WTC11 (cell line): Measurements from ENCODE around the gene EPC1. TPM values are rescaled to one million over a fixed set of nuclear protein-coding genes. Genes with fewer than 3 reads are reported as not detected.

ENCODE experiments used
- ATAC-seq: fragments of 200-7000 bp; cut with Tn5 transposase; 2 replicates; pipeline ENCODE4 v1.10.0; 2021; ENCODE audit warnings: mild to moderate bottlenecking, moderate library complexity
- CTCF ChIA-PET: fragments of 300-600 bp; sonication (Branson Sonifier 250); formaldehyde crosslinking; loops from one replicate; lab custom pipeline; 2021; ENCODE audit warnings: antibody characterized with exemption; lab: Charles Lee
- POLR2A ChIA-PET: fragments of 350-600 bp; sonication (Branson Sonifier 250); formaldehyde crosslinking; loops from one replicate; lab custom pipeline; 2021; ENCODE audit warnings: antibody characterized with exemption; lab: Charles Lee
- DNase-seq: peaks from one replicate; pipeline ENCODE4 v3.0.0; 2021; ENCODE audit warnings: low spot score
- H3K27ac Mint-ChIP-seq: 2 replicates; pipeline ENCODE4 v1.8.0; 2021; ENCODE audit warnings: mixed read lengths
- H3K27me3 Mint-ChIP-seq: 2 replicates; pipeline ENCODE4 v1.8.0; 2021; ENCODE audit warnings: low read depth, mild to moderate bottlenecking, moderate library complexity, mixed read lengths
- H3K36me3 Mint-ChIP-seq: 2 replicates; pipeline ENCODE4 v1.8.0; 2021; ENCODE audit warnings: mixed read lengths
- H3K4me1 Mint-ChIP-seq: 2 replicates; pipeline ENCODE4 v1.8.0; 2022; ENCODE audit warnings: mixed read lengths
- H3K4me3 Mint-ChIP-seq: 2 replicates; pipeline ENCODE4 v1.8.0; 2021; ENCODE audit warnings: mild to moderate bottlenecking, moderate library complexity, mixed read lengths
- H3K9me3 Mint-ChIP-seq: 2 replicates; pipeline ENCODE4 v1.8.0; 2021; ENCODE audit warnings: mixed read lengths
- CBFB ChIP-seq: sonication (generic); formaldehyde crosslinking; IDR thresholded peaks from 2 replicates; pipeline ENCODE4 v1.8.1; 2022; ENCODE audit warnings: mild to moderate bottlenecking, low read depth, missing genetic modification reagents
- CDX4 ChIP-seq: fragments of 250-450 bp; sonication (Bioruptor Pico); IDR thresholded peaks from 2 replicates; pipeline ENCODE4 v1.9.0; 2021; ENCODE audit warnings: moderate library complexity, mild to moderate bottlenecking, inconsistent platforms, borderline replicate concordance
- CREB1 ChIP-seq: sonication (generic); formaldehyde crosslinking; IDR thresholded peaks from 2 replicates; pipeline ENCODE4 v1.8.0; 2023; ENCODE audit warnings: mild to moderate bottlenecking, missing genetic modification reagents
- CTCF ChIP-seq: fragments of 200-600 bp; IDR thresholded peaks from 2 replicates; pipeline ENCODE4 v1.8.0; 2022; ENCODE audit warnings: antibody characterized with exemption
- ELF4 ChIP-seq: sonication (generic); formaldehyde crosslinking; IDR thresholded peaks from 2 replicates; pipeline ENCODE4 v1.8.1; 2022; ENCODE audit warnings: low read depth, mild to moderate bottlenecking, moderate library complexity, missing genetic modification reagents
- ESRRA ChIP-seq: sonication (generic); formaldehyde crosslinking; IDR thresholded peaks from 2 replicates; pipeline ENCODE4 v1.8.1; 2022; ENCODE audit warnings: mild to moderate bottlenecking, missing genetic modification reagents, borderline replicate concordance
- ETV6 ChIP-seq: sonication (generic); formaldehyde crosslinking; IDR thresholded peaks from 2 replicates; pipeline ENCODE4 v1.8.1; 2022; ENCODE audit warnings: mild to moderate bottlenecking, missing genetic modification reagents
- GABPB1 ChIP-seq: sonication (generic); formaldehyde crosslinking; IDR thresholded peaks from 2 replicates; pipeline ENCODE4 v1.8.1; 2023; ENCODE audit warnings: mild to moderate bottlenecking, missing genetic modification reagents
- GTF2I ChIP-seq: fragments of 250-450 bp; sonication (Bioruptor Pico); conservative IDR thresholded peaks from 2 replicates; pipeline ENCODE4 v1.4.0; 2021; ENCODE audit warnings: mild to moderate bottlenecking
- HMGA2 ChIP-seq: fragments of 250-450 bp; sonication (Bioruptor Pico); IDR thresholded peaks from 2 replicates; pipeline ENCODE4 v1.4.0; 2021; ENCODE audit warnings: mild to moderate bottlenecking, moderate library complexity
- HMGXB4 ChIP-seq: sonication (generic); formaldehyde crosslinking; IDR thresholded peaks from 2 replicates; pipeline ENCODE4 v1.8.1; 2023; ENCODE audit warnings: mild to moderate bottlenecking, moderate library complexity, missing genetic modification reagents
- IRF2 ChIP-seq: sonication (generic); formaldehyde crosslinking; IDR thresholded peaks from 2 replicates; pipeline ENCODE4 v1.8.0; 2022; ENCODE audit warnings: low read depth, missing genetic modification reagents, borderline replicate concordance
- MLX ChIP-seq: sonication (generic); formaldehyde crosslinking; IDR thresholded peaks from 2 replicates; pipeline ENCODE4 v1.8.1; 2023; ENCODE audit warnings: mild to moderate bottlenecking, missing genetic modification reagents, moderate library complexity
- NR1H2 ChIP-seq: sonication (generic); formaldehyde crosslinking; IDR thresholded peaks from 2 replicates; pipeline ENCODE4 v1.9.0; 2021; ENCODE audit warnings: mild to moderate bottlenecking, moderate library complexity, missing genetic modification reagents
- NR2C2 ChIP-seq: sonication (generic); formaldehyde crosslinking; IDR thresholded peaks from 2 replicates; pipeline ENCODE4 v1.8.0; 2022; ENCODE audit warnings: mild to moderate bottlenecking, missing genetic modification reagents
- PRRX2 ChIP-seq: fragments of 250-450 bp; sonication (Bioruptor Pico); IDR thresholded peaks from 2 replicates; pipeline ENCODE4 v1.8.0; 2021; ENCODE audit warnings: mild to moderate bottlenecking
- TCF7 ChIP-seq: sonication (generic); formaldehyde crosslinking; IDR thresholded peaks from 2 replicates; pipeline ENCODE4 v1.8.0; 2022; ENCODE audit warnings: mild to moderate bottlenecking, low read depth, missing genetic modification reagents, moderate library complexity
- TEAD4 ChIP-seq: sonication (generic); formaldehyde crosslinking; IDR thresholded peaks from 2 replicates; pipeline ENCODE4 v1.8.0; 2022; ENCODE audit warnings: mild to moderate bottlenecking, missing genetic modification reagents
- TP53 ChIP-seq: sonication (generic); formaldehyde crosslinking; IDR thresholded peaks from 2 replicates; pipeline ENCODE4 v1.8.1; 2023; ENCODE audit warnings: mild to moderate bottlenecking, missing genetic modification reagents
- ZBTB43 ChIP-seq: sonication (generic); formaldehyde crosslinking; IDR thresholded peaks from 2 replicates; pipeline ENCODE4 v1.8.1; 2023; ENCODE audit warnings: mild to moderate bottlenecking, missing genetic modification reagents
- ZNF219 ChIP-seq: sonication (generic); formaldehyde crosslinking; IDR thresholded peaks from 2 replicates; pipeline ENCODE4 v1.8.0; 2023; ENCODE audit warnings: missing genetic modification reagents, mild to moderate bottlenecking, borderline replicate concordance
- ZNF263 ChIP-seq: sonication (generic); formaldehyde crosslinking; IDR thresholded peaks from 2 replicates; pipeline ENCODE4 v1.8.1; 2022; ENCODE audit warnings: low read depth, mild to moderate bottlenecking, moderate library complexity, missing genetic modification reagents
- ZNF396 ChIP-seq: fragments of 250-450 bp; sonication (Bioruptor Pico); IDR thresholded peaks from 2 replicates; pipeline ENCODE4 v1.8.0; 2021; ENCODE audit warnings: mild to moderate bottlenecking, moderate library complexity, borderline replicate concordance
- ZNF512 ChIP-seq: sonication (generic); formaldehyde crosslinking; IDR thresholded peaks from 2 replicates; pipeline ENCODE4 v1.8.1; 2022; ENCODE audit warnings: missing genetic modification reagents, borderline replicate concordance
- total RNA-seq: library from RNA; stranded (reverse); gene quantifications from 3 replicates; pipeline ENCODE4 v1.2.3, GENCODE V29; 2021
- TF ChIP-seq, protein P1 (sequence below): sonication (generic); formaldehyde crosslinking; conservative IDR thresholded peaks from 2 replicates; pipeline ENCODE4 v1.8.1; 2022; ENCODE audit warnings: mild to moderate bottlenecking, missing genetic modification reagents
- TF ChIP-seq, protein P2 (sequence below): sonication (generic); formaldehyde crosslinking; IDR thresholded peaks from 2 replicates; pipeline ENCODE4 v1.8.0; 2023; ENCODE audit warnings: missing genetic modification reagents
- TF ChIP-seq, protein P3 (sequence below): sonication (generic); formaldehyde crosslinking; IDR thresholded peaks from 2 replicates; pipeline ENCODE4 v1.8.0; 2022; ENCODE audit warnings: mild to moderate bottlenecking, missing genetic modification reagents

EPC1 gene
- total RNA-seq, 1 experiment from 2014 or later = 22.5 TPM

GRCh38 chr10:32350811-32351350, 3.9 kb upstream of the EPC1 start:
- Mint-ChIP-seq H3K27me3 (no peaks in the 10 kb centered on the region), H3K4me3 (no peak overlapping the region)
- TF ChIP-seq ZNF263 (no peak), TCF7 (CRISPR knock-in tag) (no peak), CDX4 (CRISPR knock-in tag) (no peak), TP53 (no peak), ETV6 (no peak), HMGA2 (CRISPR knock-in tag) (no peak), IRF2 (CRISPR knock-in tag) (no peak), GABPB1 (CRISPR knock-in tag) (no peak), ZNF396 (CRISPR knock-in tag) (no peak), ZBTB43 (CRISPR knock-in tag) (no peak), ESRRA (no peak), PRRX2 (CRISPR knock-in tag) (no peak), GTF2I (no peak), CREB1 (no peak), NR1H2 (CRISPR knock-in tag) (no peak), TEAD4 (CRISPR knock-in tag) (no peak), HMGXB4 (CRISPR knock-in tag) (no peak)
- TF ChIP-seq, protein P1, sequence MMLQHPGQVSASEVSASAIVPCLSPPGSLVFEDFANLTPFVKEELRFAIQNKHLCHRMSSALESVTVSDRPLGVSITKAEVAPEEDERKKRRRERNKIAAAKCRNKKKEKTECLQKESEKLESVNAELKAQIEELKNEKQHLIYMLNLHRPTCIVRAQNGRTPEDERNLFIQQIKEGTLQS (CRISPR knock-in tag) = no peak
- TF ChIP-seq, protein P2, sequence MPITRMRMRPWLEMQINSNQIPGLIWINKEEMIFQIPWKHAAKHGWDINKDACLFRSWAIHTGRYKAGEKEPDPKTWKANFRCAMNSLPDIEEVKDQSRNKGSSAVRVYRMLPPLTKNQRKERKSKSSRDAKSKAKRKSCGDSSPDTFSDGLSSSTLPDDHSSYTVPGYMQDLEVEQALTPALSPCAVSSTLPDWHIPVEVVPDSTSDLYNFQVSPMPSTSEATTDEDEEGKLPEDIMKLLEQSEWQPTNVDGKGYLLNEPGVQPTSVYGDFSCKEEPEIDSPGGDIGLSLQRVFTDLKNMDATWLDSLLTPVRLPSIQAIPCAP (CRISPR knock-in tag) = no peak
- TF ChIP-seq, protein P3, sequence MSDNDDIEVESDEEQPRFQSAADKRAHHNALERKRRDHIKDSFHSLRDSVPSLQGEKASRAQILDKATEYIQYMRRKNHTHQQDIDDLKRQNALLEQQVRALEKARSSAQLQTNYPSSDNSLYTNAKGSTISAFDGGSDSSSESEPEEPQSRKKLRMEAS (CRISPR knock-in tag) = no peak
- TF ChIP-seq, all 79 proteins: peak for 0
- CTCF ChIA-PET = no interaction called here
- no peak overlapping the region for H3K27ac Mint-ChIP-seq
- H3K4me1 Mint-ChIP-seq = peaks cover 30% of the 10 kb centered on the region
- POLR2A ChIA-PET = no interaction called here
- peaks cover 13% of the 10 kb centered on the region for H3K36me3 Mint-ChIP-seq
- ATAC-seq (no peak), DNase-seq (no peak)
- peaks cover 16% of the 10 kb centered on the region for H3K9me3 Mint-ChIP-seq

- Mint-ChIP-seq H3K4me1 (peaks cover 34% of the 10 kb centered on the region), H3K9me3 (peaks cover 13% of the 10 kb centered on the region), H3K36me3 (peaks cover 10% of the 10 kb centered on the region), H3K4me3 (no peak overlapping the region), H3K27ac (no peak overlapping the region), H3K27me3 (no peaks in the 10 kb centered on the region)
- no peak for DNase-seq
- ChIA-PET POLR2A (no interaction called here), CTCF (no interaction called here)
- no peak for ATAC-seq
- no peak for TF ChIP-seq NR1H2 (CRISPR knock-in tag)
- TF ChIP-seq CTCF = no peak
- no peak for TF ChIP-seq ZNF219 (CRISPR knock-in tag)
- TF ChIP-seq NR2C2 (CRISPR knock-in tag) = no peak
- no peak for TF ChIP-seq GTF2I
- TF ChIP-seq ZNF512 (CRISPR knock-in tag) = no peak
- TF ChIP-seq CBFB (CRISPR knock-in tag) = no peak
- no peak for TF ChIP-seq ELF4
- no peak for TF ChIP-seq MLX (CRISPR knock-in tag)
These were observed 3.2 kb upstream of the EPC1 start for GRCh38 chr10:32349968-32350738.
